Measurements from ENCODE around the gene PRKN.
A peak's percentile ranks its signal among the peaks of the same experiment; 100 is the strongest.

The PRKN gene

DNA sequence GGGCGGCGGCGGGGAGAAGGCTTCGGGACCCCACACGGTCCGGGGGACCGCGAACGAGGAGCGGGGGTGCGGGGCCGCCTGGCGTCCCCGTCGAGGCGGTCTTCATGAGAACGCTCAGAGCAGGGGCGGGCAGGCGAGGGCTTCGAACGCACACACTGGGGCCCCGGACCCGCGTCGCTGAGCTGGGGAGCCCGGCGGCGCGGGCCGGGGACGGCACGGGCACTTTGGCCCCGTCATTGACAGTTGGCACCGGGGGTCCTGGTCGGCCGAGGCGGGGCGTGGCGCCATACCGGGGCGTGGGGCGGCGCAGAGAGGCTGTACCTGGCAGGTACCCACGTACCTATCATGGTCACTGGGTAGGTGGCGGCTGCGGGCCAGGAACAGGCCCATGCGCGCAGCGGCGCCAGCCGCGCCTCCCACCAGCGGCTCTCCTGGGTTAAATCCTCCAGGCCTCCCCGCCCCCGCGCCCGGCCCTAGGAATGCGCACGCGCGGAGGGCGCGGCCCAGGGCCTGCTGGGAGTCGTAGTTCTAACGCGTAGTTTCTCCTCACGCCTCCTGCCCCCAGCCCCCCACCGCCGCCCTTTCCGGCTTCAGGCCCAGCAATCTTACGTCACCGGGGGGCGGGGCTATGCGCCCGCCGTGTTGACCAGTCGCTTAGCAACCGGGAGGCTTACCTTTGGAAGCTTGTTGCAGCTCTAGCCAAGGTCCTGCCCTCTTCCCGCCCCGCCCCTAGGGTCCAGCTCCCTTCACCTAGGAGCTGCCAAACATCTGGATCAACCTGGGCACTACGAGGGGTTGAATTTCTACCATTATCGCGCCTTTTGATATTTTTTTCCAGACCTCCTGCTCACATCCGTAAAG lies at the start of gene PRKN, which contains the start of gene PACRG:
PRKN (minus strand) TSS at position 445 of the 861 bp plus-strand sequence.
PACRG (plus strand) TSS at position 653 of the 861 bp plus-strand sequence.
- DNase-seq = peak; percentile 98

DNA sequence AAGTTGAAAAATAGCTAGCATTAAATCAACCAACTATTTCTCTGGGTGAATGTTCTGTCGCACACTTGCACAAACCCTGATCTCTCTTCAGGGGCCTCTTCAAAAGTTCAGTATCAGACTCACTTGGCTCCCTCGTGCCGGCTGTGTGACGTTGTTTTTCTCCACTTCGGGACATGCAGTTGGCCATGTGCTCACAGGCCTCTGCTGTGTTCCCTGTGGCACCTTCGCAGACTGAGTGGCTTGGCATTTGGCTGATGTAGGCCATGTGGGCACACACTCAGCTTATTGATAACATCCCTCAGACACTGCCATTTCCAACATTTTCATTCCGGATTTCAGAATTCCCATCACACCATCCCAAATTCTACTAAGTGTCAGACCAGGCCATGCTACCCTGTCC lies 49.5 kb upstream of the PRKN start:
- DNase-seq = no peak

DNA sequence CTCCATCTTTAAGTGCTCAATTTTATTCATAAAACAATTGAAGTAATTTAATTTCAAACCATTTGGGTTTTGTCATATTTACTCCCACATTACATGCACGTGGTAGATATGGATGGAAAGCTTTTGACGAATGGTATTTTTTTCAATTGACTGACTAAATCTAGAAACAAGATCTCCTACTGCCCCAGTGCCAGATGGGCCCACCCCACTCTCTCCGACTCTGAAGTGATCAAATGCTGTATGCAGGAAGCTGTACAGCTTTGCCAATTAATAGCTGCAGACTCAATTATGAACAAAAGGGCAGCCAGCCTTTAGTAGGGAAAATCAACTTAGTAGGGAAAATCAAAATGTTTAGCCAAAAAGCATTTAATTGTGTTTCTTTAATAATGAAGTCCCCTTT lies 46.4 kb upstream of the PRKN start:
- no peak for DNase-seq

DNA sequence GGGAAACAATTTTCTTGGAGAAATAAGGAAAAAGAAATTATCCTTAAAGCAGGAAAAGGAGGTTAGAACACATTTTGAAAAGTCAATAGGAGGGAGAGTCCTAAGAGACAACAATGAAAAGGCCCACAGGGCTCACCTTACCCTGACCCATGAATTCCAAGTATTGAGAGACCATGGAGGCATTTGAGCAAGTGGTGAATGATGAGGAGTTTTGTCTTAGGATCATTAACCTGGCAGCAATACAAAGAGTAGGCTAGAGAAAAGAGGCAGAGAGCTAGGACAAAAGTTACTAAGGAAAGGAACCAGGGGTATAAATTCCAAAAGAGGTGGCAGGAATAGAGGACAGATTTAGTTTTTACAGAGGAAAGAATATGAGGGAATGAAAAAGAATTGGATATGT lies 44.9 kb upstream of the PRKN start:
- no peak for DNase-seq

DNA sequence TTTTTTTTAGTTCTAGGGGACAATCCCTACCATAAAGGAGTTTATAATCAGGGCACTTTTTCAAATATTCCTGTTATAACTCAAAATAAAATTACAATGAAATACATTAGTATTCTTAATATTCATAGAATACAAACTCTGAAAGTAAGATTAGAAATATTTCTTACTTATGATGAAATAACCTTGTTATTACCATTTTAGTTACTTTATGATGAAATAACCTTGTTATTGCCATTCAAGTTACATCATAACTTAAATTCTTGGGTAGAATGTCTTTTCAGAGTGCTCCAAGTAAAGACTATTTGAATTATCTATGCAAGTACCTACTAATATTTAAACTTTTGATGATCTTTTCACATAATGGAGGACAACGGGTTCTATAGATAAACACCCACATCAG lies 43.4 kb upstream of the PRKN start:
- DNase-seq = no peak

DNA sequence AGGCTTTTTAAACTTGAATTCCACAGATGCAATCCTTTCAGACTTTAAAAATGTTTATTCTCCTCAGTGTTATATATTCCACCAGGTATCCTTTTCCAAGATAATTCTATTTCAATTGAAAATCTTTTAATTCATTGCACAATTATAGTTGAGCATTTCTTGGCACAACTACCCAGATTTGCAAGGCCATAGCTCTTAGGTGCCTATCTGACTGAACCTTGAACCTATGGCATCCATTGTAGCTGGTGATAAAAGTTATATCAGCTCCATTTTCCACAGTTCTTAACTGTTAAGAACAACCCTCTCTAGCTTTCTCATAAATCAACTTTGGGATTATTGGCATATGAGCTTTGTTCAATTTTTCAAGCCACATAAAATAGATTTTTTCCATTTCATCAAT lies 42.6 kb upstream of the PRKN start:
- no peak for DNase-seq

DNA sequence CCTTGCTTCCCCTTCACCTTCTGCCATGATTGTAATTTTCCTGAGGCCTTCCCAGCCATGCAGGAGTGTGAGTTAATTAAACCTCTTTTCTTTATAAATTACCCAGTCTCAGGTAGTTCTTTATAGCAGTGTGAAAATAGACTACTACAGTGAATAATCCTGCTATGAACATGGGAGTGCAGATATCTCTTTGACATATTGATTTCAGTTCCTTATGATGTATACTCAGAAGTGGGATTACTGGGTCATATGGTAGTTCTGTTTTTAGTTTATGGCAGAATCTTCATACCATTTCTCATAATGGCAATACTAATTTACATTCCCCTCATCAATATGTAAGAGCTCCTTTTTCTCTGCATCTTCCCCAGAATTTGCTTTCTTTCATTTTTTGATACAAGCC lies 26.2 kb upstream of the PRKN start:
- DNase-seq = no peak

DNA sequence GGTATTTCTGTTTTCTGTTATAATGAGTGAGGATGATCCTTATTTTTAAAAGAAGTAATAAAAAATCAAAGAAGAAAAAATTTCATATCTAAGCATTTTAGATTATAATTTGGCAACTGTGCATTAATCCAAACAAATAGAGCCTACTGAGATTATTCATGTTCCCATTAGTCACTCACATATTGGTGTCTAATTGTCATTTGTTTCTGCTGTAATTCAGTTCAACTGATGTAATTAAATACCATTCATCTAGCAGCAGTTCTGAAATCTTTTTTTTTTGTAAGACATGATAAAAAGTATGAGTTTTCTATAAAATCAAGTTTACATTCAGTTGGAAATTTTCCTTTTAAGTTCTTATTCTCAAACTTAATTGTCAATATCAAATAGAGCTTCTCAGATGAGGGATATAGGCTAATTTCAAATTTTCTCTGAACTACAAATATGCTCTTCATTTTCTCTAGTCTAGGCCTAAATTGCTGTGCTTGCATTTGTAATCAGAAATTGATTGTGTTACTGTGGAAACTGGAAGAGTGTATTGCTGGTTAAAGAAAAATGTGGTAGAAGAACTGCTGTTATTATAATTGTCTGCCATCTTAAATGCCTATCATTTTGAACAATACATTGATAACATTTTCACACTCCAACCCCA lies 23.8 kb upstream of the PRKN start:
- no peak for DNase-seq

DNA sequence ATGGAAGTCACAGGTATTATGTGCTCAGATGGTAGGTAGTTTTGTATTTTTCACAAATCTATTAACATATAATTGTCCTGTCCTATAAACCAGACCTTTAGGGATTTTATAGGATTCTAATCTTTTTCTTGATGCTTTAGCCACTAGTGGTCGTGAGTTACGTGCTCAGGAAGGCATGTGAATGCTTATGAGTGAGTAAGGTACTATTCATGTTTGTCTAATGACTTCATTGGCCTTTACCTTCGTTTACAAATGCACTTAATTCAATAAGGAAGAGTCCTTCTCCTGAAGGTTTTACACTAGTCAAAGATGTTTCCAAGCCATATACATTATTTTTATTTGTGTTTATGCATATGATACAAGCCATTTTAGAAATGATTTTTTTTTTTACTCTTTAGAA lies 23.2 kb upstream of the PRKN start:
- no peak for DNase-seq

DNA sequence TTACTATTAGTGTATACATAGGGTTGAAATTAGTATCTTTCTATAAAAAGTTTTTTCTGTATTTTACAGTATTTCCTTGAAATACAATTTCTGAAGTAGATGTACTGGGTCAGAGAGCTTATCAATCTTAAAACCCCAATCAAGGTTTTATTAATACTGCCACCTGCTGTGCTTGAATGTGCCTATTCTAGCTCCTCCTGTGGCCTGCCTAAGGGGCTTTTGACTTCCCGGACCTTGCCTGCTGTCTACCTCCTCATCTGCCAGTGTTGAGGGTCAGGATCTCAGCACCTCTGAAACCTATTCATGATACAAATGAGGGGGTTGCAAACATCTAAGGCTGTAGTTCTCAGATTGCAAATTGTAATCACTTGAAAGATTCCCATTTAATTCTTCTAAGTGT lies 9.4 kb upstream of the PRKN start:
- DNase-seq = no peak

DNA sequence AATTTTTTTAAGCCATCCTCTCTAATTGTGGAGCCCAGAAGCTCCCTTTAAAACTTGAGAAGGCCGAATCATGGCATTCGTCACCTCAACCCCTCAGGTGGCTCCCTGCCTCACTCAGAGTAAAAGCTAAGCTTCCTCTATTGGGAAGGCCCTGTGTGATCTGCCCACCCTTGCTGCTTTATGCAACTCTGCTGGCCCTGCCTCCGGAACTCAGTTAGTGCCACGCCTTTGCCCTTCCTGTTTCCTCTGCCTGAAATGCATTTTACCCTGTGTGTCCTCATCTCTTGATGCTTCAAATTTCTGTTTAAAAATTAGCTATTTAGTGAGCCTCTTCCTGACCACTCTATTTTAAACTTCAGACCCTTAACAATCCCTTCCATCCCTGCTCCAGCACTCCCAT lies 5.9 kb upstream of the PRKN start:
- no peak for DNase-seq

DNA sequence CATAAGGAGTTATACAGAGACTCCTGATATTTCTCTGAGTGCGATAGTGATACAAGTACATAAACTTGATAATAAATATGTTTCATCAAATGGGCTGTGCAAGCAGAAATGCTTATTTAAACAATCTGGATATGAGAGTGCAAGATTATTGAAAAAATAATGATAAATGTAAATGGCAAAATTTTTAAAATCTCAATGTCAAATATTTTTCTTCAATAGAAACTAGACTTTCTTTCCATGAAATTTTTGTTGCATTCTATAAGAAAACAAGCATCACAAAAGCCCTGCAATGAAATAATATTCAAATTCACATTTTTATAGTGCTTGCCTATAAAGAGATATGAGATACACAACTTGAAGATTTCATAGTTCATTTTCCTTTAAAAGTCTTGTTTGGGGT lies 2.9 kb upstream of the PRKN start:
- DNase-seq = no peak

DNA sequence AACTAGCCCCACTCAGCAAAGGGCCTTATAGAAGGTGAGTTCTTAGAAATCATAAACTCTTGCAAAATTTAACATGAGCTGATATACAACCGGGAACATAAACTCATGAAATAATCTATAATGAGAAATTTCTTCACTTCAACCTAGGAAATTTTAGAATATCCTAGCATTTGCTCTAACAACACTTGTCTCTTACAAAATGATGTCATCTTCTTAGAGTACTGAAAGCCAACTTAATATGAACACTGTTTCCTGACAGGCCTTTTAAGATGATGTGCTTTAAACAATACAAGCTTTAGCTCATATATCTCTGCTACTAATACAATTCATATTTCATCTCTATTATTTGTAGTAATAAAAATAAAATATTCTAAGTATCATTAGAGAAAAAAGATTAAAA lies 1.1 kb upstream of the PRKN start:
- no peak for DNase-seq

DNA sequence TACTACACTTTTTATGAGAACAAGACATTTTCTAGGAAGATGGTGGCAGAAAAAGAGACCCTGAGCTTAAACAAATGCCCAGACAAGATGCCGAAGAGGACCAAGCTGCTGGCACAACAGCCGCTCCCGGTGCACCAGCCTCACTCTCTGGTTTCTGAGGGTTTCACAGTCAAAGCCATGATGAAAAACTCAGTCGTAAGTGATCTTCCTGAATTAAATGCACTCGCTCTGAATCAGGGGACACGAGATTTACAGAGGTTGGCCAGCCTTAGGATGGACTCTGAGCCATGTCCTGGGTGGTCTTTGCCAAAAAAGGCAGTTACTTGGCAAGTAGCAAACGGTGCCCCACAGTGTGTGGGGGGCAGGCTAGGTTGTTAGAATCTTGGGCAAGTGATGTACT lies 631 bp upstream of the PRKN start:
- no peak for DNase-seq

DNA sequence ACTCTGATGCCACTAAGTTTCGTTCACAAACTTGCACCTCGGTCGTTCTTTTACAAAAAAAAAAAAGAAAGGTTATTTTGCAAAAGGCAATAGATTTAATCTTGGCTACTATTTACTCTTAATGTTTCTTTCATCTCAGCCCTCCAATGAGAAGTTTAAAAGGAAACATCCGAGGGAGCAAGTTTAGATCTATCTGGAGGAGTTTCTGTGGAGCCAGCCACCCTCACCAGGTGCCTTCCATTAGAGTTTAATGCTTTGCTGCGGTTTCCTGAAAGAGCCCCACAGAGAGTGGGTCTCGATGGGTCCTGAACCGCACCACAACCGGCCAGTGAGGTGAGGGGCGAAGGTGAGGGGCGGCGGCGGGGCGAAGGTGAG lies 632 bp downstream of the PRKN start:
- DNase-seq = no peak

DNA sequence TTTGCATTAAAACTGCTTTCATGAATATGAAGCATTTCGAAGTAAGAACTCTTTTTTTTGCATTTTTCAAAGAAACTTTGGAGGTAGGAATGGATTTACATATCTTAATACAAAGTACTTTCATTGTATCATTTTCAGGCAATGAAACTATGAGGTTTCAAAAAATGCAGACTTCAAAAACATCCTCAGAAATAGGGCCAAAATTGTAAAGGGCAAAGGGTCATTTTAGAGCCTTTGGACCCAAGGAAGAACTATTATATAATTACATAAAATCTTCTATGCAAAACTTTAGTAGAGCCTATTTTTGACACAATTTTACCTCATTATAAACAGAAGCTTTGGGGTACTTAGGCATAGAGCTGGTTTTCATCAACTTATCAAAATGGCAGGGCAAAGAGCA lies 4.9 kb downstream of the PRKN start:
- DNase-seq = no peak

DNA sequence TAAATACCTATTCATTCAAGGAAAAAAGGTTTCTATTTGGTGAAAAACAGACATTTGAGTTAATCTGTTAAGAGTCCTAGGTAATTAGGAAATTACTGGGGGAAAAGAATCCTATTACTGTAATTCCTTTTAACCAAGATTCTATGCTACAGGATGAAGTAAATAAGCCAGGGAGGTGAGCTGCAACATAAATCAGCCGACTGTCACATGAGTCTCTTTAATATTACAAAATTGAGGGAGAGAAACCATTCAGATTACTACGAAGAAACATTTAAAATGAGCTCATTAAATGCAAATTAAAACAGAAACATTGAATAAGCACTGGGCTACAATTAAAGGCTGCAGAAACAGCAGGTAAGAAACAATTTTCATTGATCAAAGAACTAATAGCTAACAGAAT lies 5.3 kb downstream of the PRKN start:
- no peak for DNase-seq

DNA sequence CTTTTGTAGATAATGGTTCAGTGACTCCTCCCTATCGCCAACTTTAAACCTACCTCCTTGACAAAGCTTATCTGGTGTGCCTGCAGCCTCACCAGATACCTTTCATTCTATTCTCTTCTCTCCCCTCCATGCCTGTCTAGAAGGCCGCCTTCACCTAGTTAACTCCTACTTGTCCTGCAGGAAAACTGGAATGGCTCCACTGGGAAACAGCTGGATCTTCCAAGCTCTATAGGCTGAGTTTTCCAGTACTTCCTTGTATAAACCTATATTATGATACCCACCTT lies 6.2 kb downstream of the PRKN start:
- DNase-seq = no peak

DNA sequence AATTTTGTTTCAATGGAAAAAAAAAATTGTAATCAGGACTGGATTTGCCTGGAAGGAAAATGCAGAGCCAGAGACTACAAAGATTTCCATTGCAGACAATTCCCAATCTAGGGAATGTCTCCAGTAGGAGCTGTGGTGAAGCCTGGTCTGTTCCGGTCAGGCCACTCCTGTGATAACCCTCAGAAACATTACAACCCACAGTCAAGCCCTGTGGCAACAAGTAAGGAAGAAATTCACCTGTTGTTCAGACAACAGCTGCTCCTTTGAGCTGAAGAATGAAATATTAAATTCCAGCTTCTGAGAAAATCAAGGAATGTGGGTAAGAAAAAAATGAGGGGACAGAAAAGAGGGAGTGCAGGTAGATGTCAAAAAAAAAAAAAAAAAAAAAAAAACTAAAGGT lies 8.0 kb downstream of the PRKN start:
- DNase-seq = no peak

DNA sequence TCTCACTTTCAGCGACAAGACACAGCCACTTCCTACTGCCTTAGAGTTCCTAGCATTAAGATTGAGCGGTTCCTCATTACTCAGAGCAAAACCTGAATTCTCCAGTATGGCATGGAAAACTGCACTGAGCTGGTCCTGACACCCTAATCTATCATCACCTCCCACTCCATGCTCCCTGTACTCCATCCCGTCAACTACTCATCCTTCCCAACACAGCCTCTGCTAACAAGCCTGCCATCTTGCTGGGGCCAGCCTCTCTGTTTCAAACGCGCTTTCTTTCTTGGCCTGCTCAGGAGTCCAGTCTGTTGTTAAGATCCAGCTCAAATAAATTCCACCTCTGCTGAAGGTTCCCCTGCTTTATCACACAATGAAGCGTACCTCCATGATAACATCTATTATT lies 12.0 kb downstream of the PRKN start:
- DNase-seq = no peak

DNA sequence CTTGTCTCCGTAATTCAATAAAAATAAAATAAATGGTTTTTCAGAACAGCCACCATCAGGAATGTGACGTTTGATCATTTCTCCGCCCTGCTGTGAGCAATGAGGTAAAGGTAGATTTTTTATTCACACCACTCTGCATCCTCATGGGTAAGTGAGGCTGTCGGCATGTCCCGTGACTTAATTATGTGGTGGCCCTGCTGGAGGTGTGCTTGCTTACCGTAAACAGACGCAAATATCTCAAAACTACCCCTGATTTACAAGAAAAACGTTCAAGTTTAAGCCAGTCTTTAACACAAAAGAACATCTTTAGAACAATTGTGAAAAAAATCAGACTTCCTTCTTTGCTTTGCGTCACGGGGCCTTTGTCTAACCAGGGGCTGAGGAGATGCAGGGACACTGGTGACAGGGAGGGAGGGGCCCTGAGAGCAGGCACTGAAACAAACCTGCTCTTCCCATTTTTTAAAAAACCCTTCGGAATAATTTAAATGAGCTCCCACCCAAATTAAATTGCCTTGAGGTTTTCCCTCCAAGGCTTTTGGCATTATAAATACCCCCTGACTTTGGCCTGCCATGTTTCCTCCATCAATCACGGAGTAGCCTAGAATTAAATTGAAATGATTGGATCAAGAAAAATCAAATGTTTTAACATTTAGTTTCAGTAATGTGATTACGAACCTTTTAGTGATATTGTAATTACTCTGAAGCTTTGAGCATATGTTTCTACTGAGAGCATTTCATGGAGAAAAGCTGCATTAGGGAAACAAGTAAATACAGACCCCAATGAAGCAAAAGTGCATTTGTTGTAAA lies 13.4 kb downstream of the PRKN start:
- DNase-seq = no peak

DNA sequence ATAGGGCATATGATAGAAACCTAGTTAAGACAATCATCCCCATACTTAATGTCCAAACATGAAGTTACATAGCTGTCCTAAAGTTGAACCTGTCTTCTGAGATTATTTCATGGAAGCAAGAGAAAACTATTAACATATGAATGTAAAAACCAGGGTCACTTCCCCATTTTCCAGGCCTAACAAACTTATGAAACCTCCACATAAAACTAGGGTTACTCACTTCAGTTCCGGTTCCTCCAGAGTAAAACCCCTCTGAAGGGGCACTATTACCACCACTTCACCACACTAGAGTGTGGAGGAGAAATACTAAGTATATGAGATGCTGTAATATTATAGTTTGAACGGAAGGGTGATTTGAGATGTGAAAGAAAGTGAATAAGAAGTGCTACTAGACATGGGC lies 14.9 kb downstream of the PRKN start:
- no peak for DNase-seq

DNA sequence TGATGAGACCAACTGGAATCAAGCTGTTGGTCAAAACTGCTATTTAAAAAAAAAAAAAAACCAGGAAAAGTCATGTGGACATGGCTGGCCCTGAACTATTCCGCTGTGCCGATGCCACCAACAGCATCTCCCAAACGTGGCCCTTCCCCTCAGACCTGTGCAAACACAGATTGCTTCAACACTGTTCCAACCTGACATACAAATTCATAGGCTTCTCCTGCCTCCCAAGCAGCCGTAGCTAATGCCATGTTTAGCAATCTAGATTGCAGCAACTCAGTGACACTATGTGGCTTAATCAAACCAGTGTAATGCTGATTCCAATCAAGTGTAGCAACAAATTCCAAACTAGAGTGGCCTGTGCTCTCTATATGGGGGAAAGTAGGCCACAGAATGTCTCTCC lies 16.2 kb downstream of the PRKN start:
- DNase-seq = no peak

DNA sequence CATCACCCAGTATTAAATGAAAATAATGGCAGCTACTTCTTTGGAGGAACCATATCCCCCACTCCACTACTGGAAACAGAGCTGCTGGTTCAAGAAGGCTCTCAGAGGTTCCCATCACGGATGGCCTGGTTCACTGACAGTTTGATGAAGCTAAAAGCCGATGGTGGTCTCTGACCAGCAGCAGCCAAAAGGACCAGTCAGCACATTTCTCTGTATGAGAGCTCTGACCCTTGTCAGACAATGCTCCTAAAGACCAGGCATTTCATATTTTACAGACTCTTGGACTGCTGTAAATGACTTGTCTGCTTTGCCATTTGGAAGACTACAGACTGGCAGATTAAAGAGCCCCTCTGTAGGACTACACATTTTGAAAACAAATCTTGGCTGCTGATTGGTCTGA lies 16.6 kb downstream of the PRKN start:
- DNase-seq = no peak
